Retina (tissue), 1 donor: ENCODE data around the gene FCER1A.
"Not testable (repeated sequence)": the region's sequence is repeated elsewhere in the genome, so short reads cannot be mapped to it uniquely, and the experiment has no call there.

Experiments
- DNase-seq: peaks from one replicate; pipeline ENCODE4 v3.0.0-alpha.2; 2016

Gene FCER1A

DNA sequence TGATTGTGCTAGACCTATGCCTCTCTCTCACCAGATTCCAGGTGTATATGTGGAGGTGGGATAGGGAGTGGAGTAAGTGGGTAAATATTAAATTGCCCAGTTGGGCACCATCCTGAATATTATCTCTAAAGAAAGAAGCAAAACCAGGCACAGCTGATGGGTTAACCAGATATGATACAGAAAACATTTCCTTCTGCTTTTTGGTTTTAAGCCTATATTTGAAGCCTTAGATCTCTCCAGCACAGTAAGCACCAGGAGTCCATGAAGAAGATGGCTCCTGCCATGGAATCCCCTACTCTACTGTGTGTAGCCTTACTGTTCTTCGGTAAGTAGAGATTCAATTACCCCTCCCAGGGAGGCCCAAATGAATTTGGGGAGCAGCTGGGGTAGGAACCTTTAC is at the start of gene FCER1A:
Gene FCER1A, plus strand, starts transcription at position 242 of the 400 bp plus-strand sequence. Its CDS starts 29 bp downstream, at position 271.
- no peak for DNase-seq

- no peak for DNase-seq
Measured at GRCh38 chr1:159261311-159261710, 40.8 kb upstream of the FCER1A start.

GRCh38 chr1:159261721-159262494 is 40.2 kb upstream of the FCER1A start:
- no peak for DNase-seq

DNA sequence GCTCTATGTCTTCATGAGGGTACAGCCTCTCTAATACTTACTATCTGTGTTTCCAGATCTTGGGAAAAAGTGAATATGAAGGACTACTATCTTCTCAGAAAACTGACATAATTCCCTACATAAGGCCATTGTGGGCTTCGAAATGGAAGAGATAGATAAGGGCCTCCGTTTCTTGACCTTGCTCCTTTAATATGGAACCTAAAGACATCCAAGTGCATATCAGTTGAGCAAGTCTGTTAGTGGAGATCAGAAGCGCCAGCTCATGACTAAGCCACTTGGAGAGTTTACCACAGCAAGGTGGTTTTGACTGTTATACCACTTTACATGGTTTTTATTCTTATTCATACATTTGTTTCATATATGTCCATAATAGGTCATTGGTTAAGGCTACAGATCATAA is 35.3 kb upstream of the FCER1A start:
- DNase-seq = no peak

DNA sequence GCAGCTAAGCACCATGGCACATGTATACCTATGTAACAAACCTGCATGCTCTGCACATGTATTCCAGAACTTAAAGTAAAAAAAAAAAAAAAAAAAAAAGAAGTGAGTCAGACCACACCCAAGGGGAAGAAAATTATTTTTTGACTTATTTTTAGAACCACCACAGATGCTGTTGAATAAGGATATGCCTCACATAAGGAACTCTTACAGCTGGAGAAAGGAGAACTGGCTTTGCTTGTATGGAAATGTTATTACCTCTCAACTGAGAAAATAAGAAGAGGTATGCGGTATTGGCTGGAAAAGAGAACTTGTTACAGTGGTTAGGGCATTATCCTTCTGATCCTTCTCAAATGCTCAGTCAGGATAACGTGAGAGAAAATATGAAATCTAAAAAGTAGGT is 27.5 kb upstream of the FCER1A start:
- DNase-seq = no peak

DNA sequence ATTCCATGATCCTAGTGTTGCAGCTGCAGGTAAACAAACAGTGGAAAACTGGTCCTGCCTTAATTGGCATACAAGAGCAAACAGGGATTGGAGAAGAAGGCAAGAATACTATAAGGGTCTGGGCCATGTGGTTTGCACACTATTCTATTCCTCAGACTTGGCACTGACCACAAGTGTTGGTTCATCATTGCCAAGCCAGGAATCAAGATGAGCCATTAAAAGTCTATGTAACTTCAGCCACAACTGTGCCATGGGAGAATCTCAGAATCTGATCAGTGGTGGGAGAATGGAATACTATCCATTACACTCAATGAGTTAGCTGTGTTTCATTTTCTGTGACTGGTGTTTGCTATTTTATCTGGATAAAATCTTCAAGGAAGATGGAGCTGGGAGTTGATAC is 26.2 kb upstream of the FCER1A start:
- DNase-seq = no peak

DNA sequence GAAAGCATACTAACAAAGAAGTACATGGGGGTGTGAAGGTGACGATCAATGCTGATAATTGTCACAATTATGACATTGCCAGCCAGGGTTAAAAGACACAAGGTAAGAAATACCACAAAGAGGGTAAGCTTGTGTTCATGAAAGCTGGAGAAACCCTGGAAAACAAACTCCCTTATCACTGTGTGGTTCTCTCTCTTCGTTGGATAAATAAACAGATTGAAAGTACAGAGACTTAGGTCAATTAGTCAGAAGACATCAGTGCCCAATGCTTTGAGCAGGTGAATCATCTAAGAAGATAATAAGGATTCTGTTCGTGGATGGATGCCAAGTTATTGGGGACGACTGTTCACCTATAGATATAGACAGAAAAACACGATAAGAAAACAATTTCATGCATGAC is 22.4 kb upstream of the FCER1A start:
- no peak for DNase-seq

GRCh38 chr1:159282118-159282517 is 20.0 kb upstream of the FCER1A start:
- no peak for DNase-seq

- DNase-seq = no peak
Measured at GRCh38 chr1:159289060-159289459, 13.1 kb upstream of the FCER1A start.

GRCh38 chr1:159291424-159291823 is 10.7 kb upstream of the FCER1A start:
- DNase-seq = no peak

DNA sequence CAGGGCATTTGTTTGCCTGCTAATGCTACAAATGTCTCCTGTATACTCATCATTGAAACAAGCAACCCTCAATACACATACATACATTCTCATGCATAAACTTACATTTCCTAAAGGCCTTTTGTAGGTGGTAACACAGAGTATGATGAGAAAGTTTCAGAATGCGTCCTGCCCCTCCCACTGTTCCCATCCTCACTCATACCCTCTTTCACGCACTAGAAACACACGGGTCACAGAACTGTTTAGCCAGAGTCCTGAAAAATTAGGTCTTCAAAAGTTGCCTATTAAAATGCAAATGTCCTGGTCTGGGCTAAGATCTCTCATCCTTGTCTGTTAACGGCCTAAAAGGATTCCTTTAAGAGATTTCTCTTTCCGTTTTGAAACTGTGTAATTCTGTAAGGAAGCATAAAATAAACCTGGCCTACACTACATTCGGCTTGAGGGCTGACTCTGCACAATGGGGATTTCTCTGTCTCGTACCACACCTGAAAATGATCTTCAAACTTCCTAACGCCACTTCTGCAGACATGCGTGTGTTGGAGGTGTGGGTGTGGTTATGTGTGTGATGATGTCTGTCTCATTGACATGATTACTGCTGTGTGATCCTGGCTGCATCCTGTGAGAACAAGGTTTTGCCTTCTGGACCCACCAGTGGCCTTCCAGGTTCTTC is 5.3 kb upstream of the FCER1A start:
- peak; percentile 12 for DNase-seq

DNA sequence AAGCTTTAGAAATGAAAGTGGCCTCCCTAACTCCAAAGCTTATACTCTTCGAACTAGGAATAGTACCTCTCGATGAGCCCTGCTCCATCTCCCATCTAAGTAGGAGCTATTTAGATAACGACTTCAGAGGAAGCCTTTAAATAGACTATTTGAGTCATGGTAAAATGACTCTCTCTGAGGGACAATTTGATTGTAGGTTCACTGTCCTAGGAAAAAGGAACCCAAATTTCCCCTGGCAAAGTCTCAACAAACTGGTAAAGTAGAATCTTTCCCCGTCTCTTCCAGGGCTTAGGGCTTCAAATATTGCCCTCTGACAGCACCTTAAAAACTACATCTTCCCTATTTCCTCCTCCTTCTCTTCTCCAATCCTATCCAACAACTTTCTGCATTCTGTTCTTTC is 2.0 kb upstream of the FCER1A start:
- DNase-seq = no peak

GRCh38 chr1:159307346-159308020 is 5.3 kb downstream of the FCER1A start:
- peak; percentile 53 for DNase-seq

DNA sequence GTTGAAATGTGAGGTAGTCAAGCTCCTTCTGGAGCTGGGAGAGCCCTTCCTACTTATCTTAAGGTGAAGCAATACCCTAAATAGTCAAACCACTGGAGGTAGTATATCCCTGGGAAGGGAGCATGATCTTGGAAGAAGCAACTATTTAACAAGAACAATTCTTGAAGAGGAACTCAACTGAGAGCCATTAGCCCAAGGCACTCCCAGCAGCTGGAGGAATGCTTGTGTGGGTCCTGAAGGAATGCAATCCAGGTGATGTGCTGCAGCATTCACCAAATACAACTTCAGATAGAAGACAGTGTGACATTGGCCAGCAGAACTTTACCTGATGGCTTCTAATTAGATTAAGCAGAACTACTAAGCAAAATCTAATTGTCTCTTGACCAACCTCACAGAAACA is 9.5 kb downstream of the FCER1A start:
- no peak for DNase-seq

GRCh38 chr1:159315381-159315780 is 13.2 kb downstream of the FCER1A start:
- no peak for DNase-seq

DNA sequence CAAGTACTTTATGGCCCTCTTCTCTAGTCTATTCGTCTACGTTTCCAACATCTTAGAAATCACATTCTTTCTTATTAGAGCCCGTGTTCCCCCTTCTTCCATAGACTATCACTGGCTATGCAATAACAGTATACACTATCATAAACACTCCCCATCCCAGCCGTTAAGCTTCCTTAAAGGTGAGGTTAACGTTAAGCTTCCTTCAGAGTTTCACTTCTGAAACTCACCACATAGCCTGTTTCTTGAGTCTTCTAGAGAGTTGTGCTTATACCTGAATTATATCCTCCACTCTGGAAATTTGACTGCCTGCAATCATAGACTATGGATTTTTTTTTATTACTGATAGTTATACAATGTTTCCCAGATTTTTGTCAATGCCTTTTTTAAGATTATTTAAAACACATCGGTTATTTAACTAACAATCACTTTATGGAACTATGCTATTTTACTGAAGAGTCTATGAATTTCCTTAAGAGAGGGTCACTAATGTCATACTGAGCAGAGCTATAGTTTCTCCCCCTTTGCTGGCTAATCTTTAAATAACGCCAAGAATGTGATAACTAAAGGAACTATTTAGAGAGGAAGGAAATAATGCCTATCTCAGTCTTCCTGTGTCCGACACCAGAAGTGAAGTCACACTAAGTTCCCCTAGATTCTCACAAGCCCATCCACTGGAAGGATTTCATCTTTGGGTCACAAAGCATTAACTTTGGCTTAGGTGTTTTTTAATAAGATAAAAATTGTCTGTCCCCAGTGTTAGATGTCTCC is 16.8 kb downstream of the FCER1A start:
- DNase-seq = no peak

GRCh38 chr1:159334797-159335196 is 32.7 kb downstream of the FCER1A start:
- DNase-seq = no peak

DNA sequence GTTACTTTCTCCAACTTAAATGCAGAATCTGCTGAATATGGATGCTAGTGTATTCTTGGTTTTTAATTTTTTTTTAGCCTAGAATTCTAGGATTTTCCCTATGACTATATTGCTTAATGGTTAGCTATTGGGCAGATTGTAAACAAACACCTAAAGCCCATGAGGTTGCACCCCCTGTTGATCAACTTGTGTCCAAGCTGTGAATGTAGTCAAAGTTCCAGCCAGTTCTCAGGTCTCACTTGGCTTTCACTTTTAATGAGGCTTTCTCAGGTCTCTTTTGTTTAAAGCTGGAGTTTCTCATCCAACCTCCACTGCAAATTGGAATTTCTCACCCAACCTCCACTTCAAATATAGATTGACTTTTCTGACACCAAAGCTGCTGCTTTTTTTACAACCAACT is 35.9 kb downstream of the FCER1A start:
- DNase-seq = no peak

GRCh38 chr1:159339536-159339935 is 37.4 kb downstream of the FCER1A start:
- no peak for DNase-seq

DNA sequence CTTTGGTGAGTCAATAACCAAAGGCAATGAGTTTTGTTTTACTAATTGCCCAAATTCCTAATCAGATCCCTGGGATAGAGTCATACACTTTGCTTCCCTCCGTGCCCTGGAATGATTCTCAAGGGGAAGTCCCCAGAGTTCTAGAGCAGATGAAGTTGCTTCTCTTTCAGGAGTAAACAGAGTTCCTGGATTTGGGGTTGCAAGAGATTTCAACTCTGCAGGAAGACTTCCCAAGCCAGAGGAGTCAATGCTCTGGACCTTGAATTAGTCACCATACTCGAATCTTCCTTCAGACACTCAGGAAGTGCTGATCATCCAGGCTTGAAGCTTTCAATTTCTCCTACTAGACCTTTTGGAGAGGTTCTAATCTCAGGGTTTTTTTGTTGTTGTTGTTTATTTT is 39.6 kb downstream of the FCER1A start:
- no peak for DNase-seq

DNA sequence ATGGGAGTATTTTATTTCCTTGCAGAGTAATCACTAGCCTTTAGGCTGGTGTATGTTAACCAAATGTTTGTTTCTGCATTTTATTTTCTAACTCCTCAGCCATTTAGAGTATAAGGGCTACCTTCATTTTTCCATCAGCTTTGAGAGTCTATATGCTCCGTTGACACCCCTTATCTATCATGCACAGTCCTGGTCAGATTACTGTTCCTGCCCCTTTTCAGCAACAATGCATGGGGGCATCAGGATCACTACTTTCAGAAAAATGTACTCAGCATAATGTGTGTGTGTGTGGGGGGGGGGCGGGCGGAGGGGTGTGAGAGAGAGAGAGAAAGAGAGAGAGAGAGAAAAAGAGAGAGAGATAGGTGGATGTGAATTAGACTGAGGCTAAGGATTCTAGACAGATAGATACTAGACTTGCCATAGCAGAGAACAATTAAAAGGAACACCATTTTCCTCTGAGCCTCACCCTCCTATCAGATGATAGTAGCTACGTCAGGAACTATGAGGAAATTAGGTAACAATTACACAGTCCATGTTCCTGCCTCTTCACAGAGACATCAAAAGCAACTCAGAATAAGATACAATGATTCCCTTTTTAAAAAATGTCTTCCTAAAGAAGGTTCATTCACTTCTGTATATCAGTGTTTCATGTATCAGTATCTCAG is 40.8 kb downstream of the FCER1A start:
- no peak for DNase-seq

DNA sequence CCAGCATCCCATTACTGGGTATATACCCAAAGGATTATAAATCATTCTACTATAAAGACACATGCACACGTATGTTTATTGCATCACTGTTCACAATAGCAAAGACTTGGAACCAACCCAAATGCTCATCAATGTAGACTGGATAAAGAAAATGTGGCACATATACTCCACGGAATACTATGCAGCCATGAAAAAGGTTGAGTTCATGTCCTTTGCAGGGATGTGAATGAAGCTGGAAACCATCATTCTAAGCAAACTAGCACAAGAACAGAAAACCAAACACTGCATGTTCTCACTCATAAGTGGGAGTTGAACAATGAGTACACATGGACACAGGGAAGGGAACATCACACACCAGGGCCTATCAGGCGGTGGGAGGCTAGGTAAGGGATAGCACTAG is 47.2 kb downstream of the FCER1A start:
- DNase-seq = not testable (repeated sequence)

- no peak for DNase-seq
Measured at GRCh38 chr1:159352436-159352835, 50.3 kb downstream of the FCER1A start.
